Islet of Langerhans (tissue), 1 donor: Measurements from ENCODE around the gene OSCAR.

Experiments used
- FAIRE-seq: peaks from one replicate; lab custom pipeline; 2011; peaks lifted over from hg19 to GRCh38; lab: Jason Lieb, UNC

The OSCAR gene, protein sequence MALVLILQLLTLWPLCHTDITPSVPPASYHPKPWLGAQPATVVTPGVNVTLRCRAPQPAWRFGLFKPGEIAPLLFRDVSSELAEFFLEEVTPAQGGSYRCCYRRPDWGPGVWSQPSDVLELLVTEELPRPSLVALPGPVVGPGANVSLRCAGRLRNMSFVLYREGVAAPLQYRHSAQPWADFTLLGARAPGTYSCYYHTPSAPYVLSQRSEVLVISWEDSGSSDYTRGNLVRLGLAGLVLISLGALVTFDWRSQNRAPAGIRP

DNA sequence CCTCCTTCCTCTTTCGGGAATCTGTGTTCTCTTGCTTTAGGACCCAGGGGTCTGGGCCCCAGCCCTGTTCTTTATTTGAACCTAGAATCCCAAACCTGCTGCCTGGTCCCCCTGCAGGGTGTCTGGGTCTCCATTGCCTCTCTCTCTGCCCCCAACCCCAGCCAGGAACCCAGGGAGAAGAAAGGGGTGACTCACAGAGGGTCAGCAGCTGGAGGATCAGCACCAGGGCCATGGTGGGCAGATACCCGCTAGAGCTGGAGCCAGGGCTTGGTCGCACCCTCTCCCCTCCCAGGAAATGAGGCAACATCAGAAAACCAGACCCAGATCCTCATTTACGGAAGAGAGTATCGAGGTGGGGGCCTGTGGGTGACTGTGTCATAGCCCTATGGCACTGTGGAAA lies at the start of gene OSCAR:
Gene OSCAR, minus strand, starts transcription at position 243 of the 400 bp plus-strand sequence. Its CDS starts 11 bp downstream, at position 232.
- no peak for FAIRE-seq

- FAIRE-seq, result no peak
Measured at GRCh38 chr19:54149021-54149812, 48.6 kb upstream of the OSCAR start.

DNA sequence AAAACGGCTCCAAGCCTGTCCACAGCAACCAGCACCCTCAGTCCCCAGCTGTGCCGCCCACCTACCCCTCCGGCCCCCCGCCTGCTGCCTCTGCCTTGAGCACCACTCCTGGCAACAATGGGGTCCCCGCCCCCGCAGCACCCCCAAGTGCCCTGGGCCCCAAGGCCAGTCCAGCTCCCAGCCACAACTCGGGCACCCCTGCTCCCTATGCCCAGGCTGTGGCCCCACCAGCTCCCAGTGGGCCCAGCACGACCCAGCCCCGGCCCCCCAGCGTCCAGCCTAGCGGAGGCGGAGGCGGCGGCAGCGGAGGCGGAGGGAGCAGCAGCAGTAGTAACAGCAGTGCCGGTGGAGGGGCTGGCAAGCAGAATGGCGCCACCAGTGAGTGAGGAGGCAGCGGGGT lies 47.6 kb upstream of the OSCAR start:
- FAIRE-seq, result no peak

GRCh38 chr19:54147676-54148075 lies 47.1 kb upstream of the OSCAR start:
- no peak for FAIRE-seq

- no peak for FAIRE-seq
Measured at GRCh38 chr19:54145541-54146158, 45.0 kb upstream of the OSCAR start.

GRCh38 chr19:54142166-54142780 lies 41.7 kb upstream of the OSCAR start:
- FAIRE-seq, result no peak

- no peak for FAIRE-seq
Measured at GRCh38 chr19:54141356-54141755, 40.8 kb upstream of the OSCAR start.

GRCh38 chr19:54138489-54139256 lies 38.1 kb upstream of the OSCAR start:
- no peak for FAIRE-seq

GRCh38 chr19:54137699-54138488 lies 37.3 kb upstream of the OSCAR start, which contains the start of gene CNOT3:
Gene CNOT3, plus strand, starts transcription at chr19:54137762. Its CDS starts 5,217 bp downstream, at chr19:54142979.
- FAIRE-seq, result no peak

- FAIRE-seq, result peak; percentile 99
Measured at GRCh38 chr19:54136864-54137698, 36.5 kb upstream of the OSCAR start.

DNA sequence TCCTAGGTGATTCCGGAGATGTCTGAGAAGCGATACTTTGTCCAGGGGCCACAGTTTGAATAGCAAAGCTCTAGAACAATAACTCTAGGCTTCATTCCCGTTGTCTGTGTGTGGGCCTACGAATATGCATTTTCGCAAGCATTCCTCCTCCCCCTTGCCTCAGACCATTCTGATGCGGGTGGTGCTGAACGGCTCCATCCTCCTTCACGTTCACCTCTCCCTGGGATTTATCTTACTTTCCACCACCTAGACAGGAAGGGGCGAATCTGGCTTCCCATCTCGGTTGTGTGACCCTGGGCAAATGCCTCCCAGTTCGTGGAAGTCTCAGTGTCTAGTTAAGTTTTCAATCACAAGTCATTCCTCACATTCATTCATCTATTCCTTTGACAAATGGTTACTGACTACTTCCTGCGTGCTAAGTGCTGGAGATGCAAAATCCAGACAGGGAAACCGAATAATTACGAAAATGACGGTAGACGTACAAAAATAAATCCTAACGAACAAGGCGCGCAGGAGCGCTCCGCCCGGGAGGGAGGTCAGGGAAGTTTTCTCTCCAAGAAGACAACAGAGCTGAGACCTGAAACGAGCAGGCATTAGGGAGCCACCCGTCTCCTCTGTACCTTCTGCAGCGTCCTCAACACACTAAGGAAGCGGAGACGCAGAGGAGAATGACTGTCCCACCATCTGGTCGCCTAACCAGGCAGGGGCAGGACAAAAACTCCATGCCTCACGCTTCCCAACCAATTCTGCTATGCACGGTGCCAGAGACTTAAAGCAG lies 35.7 kb upstream of the OSCAR start:
- no peak for FAIRE-seq

DNA sequence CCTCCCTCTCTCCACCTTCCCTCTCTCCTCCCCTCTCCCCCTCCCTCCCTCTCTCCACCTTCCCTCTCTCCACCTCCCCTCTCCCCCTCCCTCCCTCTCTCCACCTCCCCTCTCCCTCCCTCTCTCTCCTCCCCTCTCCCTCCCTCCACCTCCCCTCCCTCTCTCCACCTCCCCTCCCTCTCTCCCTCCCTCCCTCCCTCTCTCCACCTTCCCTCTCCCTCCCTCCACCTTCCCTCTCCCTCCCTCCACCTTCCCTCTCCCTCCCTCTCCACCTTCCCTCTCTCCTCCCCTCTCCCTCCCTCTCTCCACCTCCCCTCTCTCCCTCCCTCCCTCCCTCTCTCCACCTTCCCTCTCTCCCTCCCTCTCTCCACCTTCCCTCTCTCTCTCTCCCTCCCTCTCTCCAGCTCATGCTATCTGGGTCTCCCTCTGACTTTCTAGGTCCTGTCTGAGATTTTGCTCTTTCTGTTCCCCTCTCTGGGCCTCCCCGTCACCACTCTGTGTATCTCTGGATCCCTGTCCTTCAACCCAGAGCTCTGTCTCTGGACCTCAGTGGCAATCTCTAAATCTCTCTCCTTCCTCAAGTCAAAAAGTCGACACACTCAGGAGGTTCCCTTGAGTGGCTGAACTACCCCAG lies 33.5 kb upstream of the OSCAR start:
- FAIRE-seq, result no peak

GRCh38 chr19:54133312-54133956 lies 32.8 kb upstream of the OSCAR start:
- no peak for FAIRE-seq

DNA sequence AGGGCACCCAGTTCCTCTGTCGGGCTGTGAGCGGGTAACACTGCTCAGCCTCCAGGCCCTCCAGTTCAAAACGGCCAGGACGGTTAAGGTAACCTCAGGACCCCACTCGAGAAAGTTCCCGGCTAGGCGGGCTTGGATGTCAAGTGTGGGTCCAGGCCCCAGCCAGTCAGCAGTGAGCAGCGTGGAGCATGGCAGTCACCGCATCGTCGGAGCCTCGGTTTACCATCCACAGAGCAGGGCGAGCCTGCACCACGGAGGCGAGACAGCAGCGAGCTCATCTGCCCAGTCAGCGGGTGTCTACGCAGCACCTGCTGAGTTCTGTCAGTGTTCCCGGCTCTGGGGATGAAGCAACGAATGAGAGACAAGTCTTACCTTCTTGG lies 29.0 kb upstream of the OSCAR start:
- no peak for FAIRE-seq

DNA sequence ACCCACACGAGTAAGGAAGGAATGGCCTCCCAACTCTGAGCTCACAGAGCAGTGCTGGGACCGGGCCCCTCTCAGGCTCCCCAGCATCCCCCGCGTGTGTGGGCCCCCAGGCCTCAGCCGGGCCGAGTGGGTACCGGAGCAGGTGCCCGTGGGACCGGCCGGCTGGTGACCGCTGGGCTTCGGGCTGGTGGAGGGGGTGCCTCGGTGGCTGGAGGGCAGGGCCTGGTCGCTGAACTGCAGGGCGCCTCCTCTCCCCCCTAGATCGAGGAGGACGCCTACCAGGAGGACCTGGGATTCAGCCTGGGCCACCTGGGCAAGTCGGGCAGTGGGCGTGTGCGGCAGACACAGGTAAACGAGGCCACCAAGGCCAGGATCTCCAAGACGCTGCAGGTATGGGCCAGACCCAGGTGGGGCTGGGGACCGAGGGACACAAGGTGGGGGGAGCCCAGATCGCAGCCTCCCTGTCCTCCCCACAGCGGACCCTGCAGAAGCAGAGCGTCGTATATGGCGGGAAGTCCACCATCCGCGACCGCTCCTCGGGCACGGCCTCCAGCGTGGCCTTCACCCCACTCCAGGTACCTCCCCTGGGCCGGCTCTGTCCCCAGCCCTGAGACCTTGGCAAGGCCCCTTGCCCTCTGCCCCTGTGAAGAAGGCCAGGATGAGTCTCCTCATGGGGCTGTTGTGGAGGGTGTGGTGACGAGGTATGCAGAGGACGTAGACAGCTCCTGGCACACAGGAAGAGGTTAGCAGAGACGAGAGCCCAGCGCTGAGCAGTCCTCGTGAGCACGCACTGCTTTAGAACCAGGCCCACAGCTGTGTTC lies 28.4 kb upstream of the OSCAR start:
- FAIRE-seq, result no peak

DNA sequence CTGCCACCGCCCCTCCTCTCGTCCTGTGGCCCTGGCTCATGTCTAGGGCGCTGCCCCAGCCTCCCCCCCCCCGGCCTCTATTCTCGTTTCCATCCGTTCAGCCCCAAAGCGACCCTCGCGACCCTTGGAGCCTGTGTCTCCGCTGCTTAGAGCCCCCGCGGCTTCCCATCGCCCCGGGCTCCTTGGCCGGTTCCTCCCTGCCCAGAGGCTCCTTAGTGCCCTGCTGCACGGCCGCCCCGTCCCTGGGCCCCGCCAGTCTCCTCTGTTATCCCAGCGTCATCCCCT lies 27.8 kb upstream of the OSCAR start:
- FAIRE-seq, result no peak

DNA sequence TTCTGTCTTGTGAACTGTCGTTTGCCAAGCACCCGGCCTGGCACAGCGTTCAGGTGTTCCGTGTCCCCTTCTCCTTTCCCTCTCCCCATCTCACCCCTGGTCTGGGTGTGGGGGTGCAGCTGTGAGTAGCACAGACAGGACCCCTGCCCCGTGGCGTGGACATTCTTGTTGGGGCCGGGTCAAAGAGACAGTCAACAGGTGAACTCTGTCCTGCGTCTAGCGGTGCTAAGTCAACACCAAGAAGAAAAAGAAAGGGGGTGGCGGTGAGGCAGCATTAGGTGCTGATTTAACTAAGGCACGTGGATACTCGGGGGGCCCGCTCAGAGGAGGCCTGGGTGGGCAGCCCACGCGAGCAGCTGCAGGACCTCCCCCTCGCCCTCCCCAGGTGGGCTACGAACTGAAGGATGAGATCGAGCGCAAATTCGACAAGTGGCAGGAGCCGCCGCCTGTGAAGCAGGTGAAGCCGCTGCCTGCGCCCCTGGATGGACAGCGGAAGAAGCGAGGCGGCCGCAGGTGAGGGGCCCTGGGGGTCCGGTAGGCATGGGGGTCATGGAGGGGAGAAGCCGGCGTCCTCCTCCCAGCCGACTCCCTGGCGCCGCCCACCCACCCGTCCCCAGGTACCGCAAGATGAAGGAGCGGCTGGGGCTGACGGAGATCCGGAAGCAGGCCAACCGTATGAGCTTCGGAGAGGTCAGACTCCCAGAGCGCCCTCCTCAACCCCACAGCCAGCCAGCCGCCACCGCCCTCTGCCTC lies 27.3 kb upstream of the OSCAR start:
- FAIRE-seq, result no peak
